ENCODE measurements around the gene DGKQ. TPM values are rescaled to one million over a fixed set of nuclear protein-coding genes. Genes with fewer than 3 reads are reported as not detected.

The DGKQ gene
- total RNA-seq, 1 donor from 2014 or later: 3.8 TPM

GRCh38 chr4:997375-998071 is 24.2 kb upstream of the DGKQ start:
- intact Hi-C loops (cut with DNase I): no loop called here
- DNase-seq (ENCODE audit: missing footprints) (peak; percentile 40), ATAC-seq (no peak)

GRCh38 chr4:996997-997374 is 23.6 kb upstream of the DGKQ start:
- intact Hi-C loops (cut with DNase I): no loop called here
- DNase-seq (ENCODE audit: missing footprints) (no peak), ATAC-seq (no peak)

GRCh38 chr4:996030-996996 is 22.9 kb upstream of the DGKQ start:
- peak; percentile 56 for DNase-seq (ENCODE audit: missing footprints)
- ATAC-seq: no peak
- intact Hi-C loops (cut with DNase I): no loop called here

DNA sequence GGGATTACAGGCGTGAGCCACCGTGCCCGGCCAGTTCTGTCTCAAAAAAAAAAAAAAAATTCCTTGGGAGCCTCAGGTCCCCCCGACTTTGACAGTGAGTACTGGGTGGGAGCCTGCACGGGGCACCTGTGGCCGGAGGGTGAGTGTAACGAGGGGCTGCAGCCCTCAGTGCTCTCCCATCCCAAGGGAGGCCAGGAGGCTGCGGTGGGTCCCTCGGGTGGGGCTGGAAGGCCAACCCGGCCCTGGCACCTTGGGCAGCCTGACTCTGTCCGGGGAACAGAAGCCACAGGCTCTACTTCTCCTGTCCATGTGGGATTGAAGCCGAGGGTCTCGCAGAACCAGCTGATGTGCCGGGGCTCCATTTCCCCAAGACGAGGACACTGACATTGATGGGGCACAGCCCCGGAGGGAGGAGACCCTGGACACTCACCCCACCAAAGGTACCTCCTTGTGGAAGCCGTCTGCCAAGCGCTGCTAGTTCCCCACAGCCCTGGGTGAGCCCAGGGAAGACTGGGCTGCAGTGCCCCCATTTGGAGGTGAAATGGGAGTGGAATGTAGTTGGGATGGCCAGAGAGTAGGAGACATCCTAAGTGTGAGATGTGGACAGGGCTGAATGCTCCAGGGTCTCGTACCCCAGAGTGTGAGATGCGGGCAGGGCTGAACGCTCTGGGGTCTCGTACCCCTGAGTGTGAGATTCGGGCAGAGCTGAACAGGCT is 22.1 kb upstream of the DGKQ start:
- intact Hi-C loops (cut with DNase I): no loop called here
- no peak for ATAC-seq
- peak; percentile 44 for DNase-seq (ENCODE audit: missing footprints)

GRCh38 chr4:993111-994029 is 20.0 kb upstream of the DGKQ start, which contains the start of gene SLC26A1:
Gene SLC26A1, minus strand, starts transcription at chr4:993404. Its CDS starts 1,701 bp downstream, at chr4:991703.
- intact Hi-C loops (cut with DNase I): no loop called here
- peak; percentile 69 for DNase-seq (ENCODE audit: missing footprints)
- no peak for ATAC-seq

DNA sequence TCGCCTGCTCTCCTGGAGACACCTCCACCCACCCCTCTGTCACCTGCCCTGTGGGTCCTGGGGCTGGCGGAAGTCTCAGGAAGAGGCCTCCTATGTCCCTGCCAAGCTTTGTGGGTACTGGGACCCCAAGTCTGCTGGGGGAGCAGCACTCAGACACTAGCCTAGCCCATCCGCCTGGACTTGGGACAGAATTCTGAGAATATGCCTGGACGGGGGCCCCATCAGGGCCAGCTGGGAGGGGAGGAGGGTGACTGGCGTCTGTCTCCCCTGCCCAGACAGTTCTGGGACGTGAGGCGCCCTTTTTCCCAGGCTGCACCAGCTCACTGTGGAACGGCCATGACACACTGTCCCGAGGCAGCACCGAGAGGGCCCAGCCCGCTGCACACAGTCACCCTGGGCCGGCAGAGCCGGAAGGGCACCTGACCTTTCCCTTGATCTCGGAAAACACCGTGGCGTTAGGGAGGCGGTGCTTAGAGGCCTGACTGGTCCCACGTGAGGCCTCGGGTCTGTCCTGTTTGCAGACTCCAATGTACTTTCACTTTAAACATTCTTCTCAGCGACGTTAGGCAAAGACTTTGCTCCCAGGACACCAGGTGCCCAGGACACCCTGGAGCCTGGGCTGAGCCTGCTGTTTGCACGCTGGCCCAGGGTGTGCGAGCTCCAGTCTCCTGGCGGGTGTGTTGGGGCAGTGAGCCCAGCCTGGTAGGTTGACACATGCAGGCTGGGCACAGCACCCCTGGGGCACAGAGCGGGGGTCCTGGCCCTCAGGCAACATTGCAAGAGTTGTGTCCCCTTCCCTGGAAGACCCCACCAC is 19.1 kb upstream of the DGKQ start:
- intact Hi-C loops (cut with DNase I): no loop called here
- no peak for ATAC-seq
- peak; percentile 63 for DNase-seq (ENCODE audit: missing footprints)

DNA sequence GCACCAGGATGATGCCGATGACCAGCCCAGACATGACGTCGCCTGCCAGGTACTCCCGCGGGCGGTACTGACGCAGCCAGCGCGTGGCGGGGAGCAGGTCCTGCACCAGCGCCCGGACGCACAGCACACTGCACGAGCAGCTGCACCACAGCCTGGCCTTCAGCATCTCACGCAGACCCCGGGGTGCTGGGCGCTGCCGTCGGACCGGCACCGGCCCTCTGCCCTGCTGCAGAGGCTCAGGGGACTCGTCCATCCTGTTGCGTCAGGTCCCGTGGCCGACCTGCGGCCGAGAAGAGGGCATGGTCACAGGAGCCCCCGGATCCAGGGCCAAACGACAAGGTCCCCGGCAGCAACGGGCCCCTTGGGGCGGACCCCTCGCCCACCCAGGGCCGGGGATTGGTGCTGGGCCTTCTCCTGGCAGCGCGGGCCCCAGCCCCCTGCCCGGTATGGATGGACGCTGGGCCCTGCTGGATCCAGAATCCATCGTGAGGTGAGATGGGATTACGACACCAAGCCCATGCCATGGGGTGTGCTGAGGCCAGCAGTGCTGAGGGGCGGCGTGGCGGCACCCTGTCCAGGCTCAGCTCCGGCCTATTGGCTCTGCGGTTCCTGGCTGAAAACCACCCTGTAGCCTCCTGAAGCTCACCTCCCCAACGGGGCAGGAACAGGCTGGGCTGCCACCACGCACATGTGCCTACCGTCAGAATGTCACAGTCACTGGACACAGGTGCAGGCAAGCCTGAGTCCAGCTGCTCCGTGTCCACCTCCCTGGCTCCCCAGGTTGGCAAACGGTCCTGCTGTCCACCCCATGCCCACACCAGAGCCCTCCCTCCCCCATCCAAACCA is 18.3 kb upstream of the DGKQ start:
- peak; percentile 60 for DNase-seq (ENCODE audit: missing footprints)
- intact Hi-C loops (cut with DNase I): no loop called here
- no peak for ATAC-seq

- intact Hi-C loops (cut with DNase I): no loop called here
- DNase-seq (ENCODE audit: missing footprints) (peak; percentile 58), ATAC-seq (no peak)
These were observed 17.5 kb upstream of the DGKQ start for GRCh38 chr4:990746-991367.

DNA sequence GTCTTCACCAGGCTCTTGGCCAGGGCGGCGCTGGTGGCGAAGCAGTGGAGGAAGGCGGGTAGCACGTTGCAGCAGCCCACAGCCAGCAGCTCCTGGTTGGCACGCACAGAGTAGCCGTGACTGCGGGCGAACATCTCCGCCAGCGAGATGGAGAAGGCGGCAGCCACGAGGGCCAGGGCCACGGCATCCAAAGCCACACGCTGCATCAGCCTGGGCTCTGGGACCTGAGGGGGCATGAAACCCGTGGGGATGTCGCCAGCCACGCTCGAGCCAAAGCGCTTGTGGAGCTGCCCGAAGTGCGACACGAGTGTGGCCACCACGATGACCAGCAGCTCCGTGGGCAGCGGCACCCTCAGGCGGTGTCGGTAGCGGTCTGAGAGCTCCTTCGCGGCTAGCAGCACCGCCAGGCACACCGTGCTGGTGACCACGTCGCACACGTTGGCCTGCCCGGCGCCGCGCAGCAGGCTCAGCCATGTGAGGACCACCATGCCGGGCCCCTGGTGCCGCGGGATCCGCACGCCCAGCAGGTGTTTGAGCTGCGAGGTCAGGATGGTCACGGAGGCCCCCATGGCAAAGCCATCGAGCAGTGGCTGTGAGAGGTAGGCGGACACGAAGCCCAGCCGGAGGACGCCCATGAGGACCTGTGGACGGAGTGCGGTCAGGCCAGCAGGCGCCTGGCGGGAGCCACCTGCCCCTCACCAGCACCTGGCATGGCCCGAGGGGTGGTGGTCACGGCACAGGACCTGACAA is 16.5 kb upstream of the DGKQ start:
- no peak for ATAC-seq
- intact Hi-C loops (cut with DNase I): loop anchor here (5.0 to 10.0 kb wide), 2 partner anchors 55 to 248 kb away; partner anchors contain the start of genes GAK and TMEM175
- DNase-seq (ENCODE audit: missing footprints): peak; percentile 60

GRCh38 chr4:988726-989721 is 15.7 kb upstream of the DGKQ start:
- ATAC-seq (no peak), DNase-seq (ENCODE audit: missing footprints) (peak; percentile 58)
- intact Hi-C loops (cut with DNase I): loop anchor here (5.0 to 10.0 kb wide), 2 partner anchors 54 to 247 kb away; partner anchors contain the start of genes GAK and TMEM175

DNA sequence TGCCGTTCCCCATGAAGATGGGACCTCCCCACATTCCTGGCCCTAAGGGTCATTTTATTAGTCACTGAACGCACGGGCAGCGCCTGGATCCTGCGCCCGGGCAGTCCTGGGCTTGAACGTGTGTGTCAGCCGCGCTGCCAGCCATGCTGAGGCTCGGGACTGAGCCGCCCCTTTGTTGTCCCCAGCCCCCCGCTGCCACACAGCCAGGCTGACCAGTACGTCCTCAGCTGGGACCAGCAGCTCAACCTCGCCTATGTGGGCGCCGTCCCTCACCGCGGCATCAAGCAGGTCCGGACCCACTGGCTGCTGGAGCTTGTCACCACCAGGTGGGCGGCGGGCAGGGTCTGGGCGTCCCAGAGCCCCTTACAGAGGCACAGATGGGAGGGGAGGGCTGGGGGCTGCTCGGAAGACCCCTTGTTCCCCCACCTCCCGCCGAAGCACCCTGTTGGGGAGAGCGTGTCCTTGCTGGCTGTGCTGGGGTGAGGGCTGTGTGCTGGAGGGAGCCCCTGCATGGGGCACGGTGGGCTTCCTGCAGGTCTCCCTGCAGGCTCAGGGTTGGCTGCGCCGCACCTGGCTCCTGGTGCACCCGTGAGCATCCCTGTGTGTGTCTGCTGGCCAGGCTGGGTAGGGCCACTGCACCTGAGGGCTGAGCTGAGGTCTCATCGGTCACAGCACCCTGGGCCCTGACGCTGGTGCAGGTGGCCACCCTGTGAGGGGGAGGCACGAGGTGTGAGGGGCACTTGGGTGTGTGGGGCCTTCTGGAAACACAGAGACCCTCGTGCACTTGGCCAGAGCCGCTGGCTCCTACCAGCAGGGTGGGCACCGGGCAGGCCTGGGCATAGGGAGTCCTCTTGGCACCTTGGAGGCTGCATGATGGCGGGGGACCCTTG is 14.5 kb upstream of the DGKQ start:
- ATAC-seq: no peak
- DNase-seq (ENCODE audit: missing footprints): peak; percentile 62

GRCh38 chr4:986879-987623 is 13.7 kb upstream of the DGKQ start, which contains the start of gene IDUA:
Gene IDUA, plus strand, starts transcription at chr4:987044. Its CDS starts 41 bp downstream, at chr4:987085.
- DNase-seq (ENCODE audit: missing footprints): peak; percentile 93
- intact Hi-C loops (cut with DNase I): loop anchor here (5.0 to 10.0 kb wide), 2 partner anchors 52 to 245 kb away; partner anchors contain the start of genes GAK and TMEM175
- ATAC-seq: peak; percentile 88

More for the DNA sequence above, 14.5 kb upstream of the DGKQ start:
- intact Hi-C loops (cut with DNase I): loop anchor here (5.0 to 10.0 kb wide), 2 partner anchors 53 to 246 kb away; partner anchors contain the start of genes GAK and TMEM175

Data from Right ventricle myocardium inferior (tissue), 1 donor.